ENCODE results near the gene HBZ. TPM values are rescaled to one million over a fixed set of nuclear protein-coding genes. Genes with fewer than 3 reads are reported as not detected.
"Not testable (repeated sequence)": the region's sequence is repeated elsewhere in the genome, so short reads cannot be mapped to it uniquely, and the experiment has no call there.

HBZ gene
- total and polyA plus RNA-seq, 4 donors, result 1.1 to 5.0 (median 2.4) TPM

DNA sequence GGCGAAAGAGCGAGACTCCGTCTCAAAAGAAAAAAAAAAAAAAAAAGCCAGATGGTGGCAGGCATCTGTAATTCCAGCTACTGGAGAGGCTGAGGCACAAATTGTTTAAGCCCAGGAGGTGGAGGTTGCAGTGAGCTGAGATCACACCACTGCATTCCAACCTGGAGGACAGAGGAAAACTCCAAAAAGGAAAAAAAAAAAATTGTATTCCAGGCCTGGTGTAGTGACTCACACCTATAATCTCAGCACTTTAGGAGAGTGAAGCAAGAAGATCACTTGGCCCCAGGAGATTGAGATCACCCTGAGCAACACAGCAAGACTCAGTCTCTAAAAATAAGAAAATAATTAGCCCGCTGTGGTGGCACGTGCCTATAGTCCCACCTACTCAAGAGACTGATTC lies 47.9 kb downstream of the HBZ start:
- no peak for DNase-seq (ENCODE audit: low read depth in 4 of 6, low spot score in 6 of 6)
- H3K27ac ChIP-seq (ENCODE audit: low read depth, low read length), result no peak overlapping the region
- H3K4me1 ChIP-seq (ENCODE audit: control insufficient read depth, insufficient read depth, low read length), result no peaks in the 10 kb centered on the region
- H3K27me3 ChIP-seq (ENCODE audit: control insufficient read depth, insufficient read depth, low read length), result no peaks in the 10 kb centered on the region
- 93% methylated on average over 2 of the region's 5 CpGs for WGBS (ENCODE audit: insufficient coverage)
- H3K36me3 ChIP-seq (ENCODE audit: control insufficient read depth, insufficient read depth, low read length), result peaks cover 93% of the 10 kb centered on the region
- H3K4me3 ChIP-seq (ENCODE audit: low read depth, low read length), result no peak overlapping the region
- H3K9me3 ChIP-seq (ENCODE audit: control insufficient read depth, insufficient read depth, low read length), result peaks cover 2% of the 10 kb centered on the region

DNA sequence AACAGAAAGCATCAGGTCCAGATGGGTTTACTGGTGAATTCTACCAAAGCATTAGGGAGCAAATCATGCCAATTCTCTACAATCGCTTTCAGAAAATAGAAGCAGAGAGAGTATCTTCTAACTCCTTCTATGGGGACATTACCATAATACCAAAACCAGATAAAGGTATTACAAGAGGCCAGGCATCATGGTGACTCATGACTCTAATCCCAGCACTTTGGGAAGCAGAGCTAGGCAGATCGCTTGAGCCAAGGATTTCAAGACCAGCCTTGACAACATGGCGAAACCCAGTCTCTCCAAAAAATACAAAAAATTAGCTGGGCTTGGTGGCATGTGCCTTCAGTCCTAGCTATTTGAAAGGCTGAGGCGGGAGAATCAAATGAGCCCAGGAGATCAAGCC lies 50.8 kb downstream of the HBZ start:
- H3K4me1 ChIP-seq (ENCODE audit: control insufficient read depth, insufficient read depth, low read length), result no peaks in the 10 kb centered on the region
- no peak for DNase-seq (ENCODE audit: low read depth in 4 of 6, low spot score in 6 of 6)
- H3K4me3 ChIP-seq (ENCODE audit: low read depth, low read length), result no peak overlapping the region
- H3K36me3 ChIP-seq (ENCODE audit: control insufficient read depth, insufficient read depth, low read length), result peaks cover 92% of the 10 kb centered on the region
- no peak overlapping the region for H3K27ac ChIP-seq (ENCODE audit: low read depth, low read length)
- H3K27me3 ChIP-seq (ENCODE audit: control insufficient read depth, insufficient read depth, low read length), result no peaks in the 10 kb centered on the region
- 100% methylated on average over 4 of the region's 4 CpGs for WGBS (ENCODE audit: insufficient coverage)
- H3K9me3 ChIP-seq (ENCODE audit: control insufficient read depth, insufficient read depth, low read length), result peaks cover 2% of the 10 kb centered on the region

DNA sequence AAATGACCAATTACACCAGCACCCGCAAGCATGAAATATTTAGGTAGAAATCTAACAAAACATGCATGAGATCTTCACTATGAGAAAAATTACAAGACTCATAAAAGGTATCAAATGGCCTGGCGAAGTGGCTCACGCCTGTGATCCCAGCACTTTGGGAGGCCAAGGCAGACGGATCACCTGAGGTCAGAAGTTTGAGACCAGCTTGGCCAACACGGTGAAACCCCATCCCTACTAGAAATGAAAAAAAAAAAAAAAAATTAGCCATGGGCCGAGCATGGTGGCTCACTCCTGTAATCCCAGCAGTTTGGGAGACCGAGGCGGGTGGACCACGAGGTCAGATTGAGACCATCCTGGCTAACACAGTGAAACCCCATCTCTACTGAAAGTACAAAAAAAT lies 51.6 kb downstream of the HBZ start:
- WGBS (ENCODE audit: insufficient coverage), result 99% methylated on average over 8 of the region's 9 CpGs
- not testable (repeated sequence) for H3K9me3 ChIP-seq (ENCODE audit: control insufficient read depth, insufficient read depth, low read length); H3K4me3 ChIP-seq (ENCODE audit: low read depth, low read length); H3K4me1 ChIP-seq (ENCODE audit: control insufficient read depth, insufficient read depth, low read length); DNase-seq (ENCODE audit: low read depth in 4 of 6, low spot score in 6 of 6); H3K27ac ChIP-seq (ENCODE audit: low read depth, low read length); H3K27me3 ChIP-seq (ENCODE audit: control insufficient read depth, insufficient read depth, low read length)
- H3K36me3 ChIP-seq (ENCODE audit: control insufficient read depth, insufficient read depth, low read length), result peaks cover 89% of the 10 kb centered on the region

Small RNA genes within 50 kb of the gene (small RNA-seq; reads per million reads assigned to genes)
- not detected for gene RF00019 (ENCODE audit: low replicate concordance)

Other genes starting within 250 kb of the HBZ start
- gene POLR3K, start 99.0 kb upstream of the HBZ start, total RNA-seq, result 1 to 10 TPM; 4.6 to 5.1 TPM
- gene POLR3K, start 99.0 kb upstream of the HBZ start, polyA plus RNA-seq (ENCODE audit: insufficient read length in 2 of 2), result 10 to 100 TPM; 16.9 to 18.8 TPM
- gene SNRNP25, start 98.8 kb upstream of the HBZ start, total RNA-seq, result 10 to 100 TPM; 37.2 to 50.3 TPM
- 100 to 1,000 TPM; 114 to 122 TPM for gene SNRNP25, start 98.8 kb upstream of the HBZ start, polyA plus RNA-seq (ENCODE audit: insufficient read length in 2 of 2)
- gene RHBDF1, start 80.0 kb upstream of the HBZ start, total RNA-seq, result 10 to 100 TPM; 19.0 to 31.1 TPM
- gene RHBDF1, start 80.0 kb upstream of the HBZ start, polyA plus RNA-seq (ENCODE audit: insufficient read length in 2 of 2), result 10 to 100 TPM; 34.4 to 52.7 TPM
- gene MPG, start 74.4 kb upstream of the HBZ start, total RNA-seq, result 10 to 100 TPM; 43.9 to 48.9 TPM
- 10 to 100 TPM; 43.8 to 54.2 TPM for gene MPG, start 74.4 kb upstream of the HBZ start, polyA plus RNA-seq (ENCODE audit: insufficient read length in 2 of 2)
- 10 to 100 TPM; 12.3 to 16.2 TPM for gene NPRL3, start 14.0 kb upstream of the HBZ start, total RNA-seq
- gene NPRL3, start 14.0 kb upstream of the HBZ start, polyA plus RNA-seq (ENCODE audit: insufficient read length in 2 of 2), result 10 to 100 TPM; 58.7 to 60.1 TPM
- 10 to 100 TPM; 33.7 to 56.1 TPM for gene HBM, start 13.3 kb downstream of the HBZ start, total RNA-seq
- 1 to 10 TPM; 5.4 to 5.5 TPM for gene HBM, start 13.3 kb downstream of the HBZ start, polyA plus RNA-seq (ENCODE audit: insufficient read length in 2 of 2)
- 1,000 to 10,000 TPM; 1,427 to 3,649 TPM for gene HBA2, start 20.2 kb downstream of the HBZ start, total RNA-seq
- 1,000 to 10,000 TPM; 1,794 to 1,875 TPM for gene HBA2, start 20.2 kb downstream of the HBZ start, polyA plus RNA-seq (ENCODE audit: insufficient read length in 2 of 2)
- gene HBA1, start 24.0 kb downstream of the HBZ start, total RNA-seq, result 1,000 to 10,000 TPM in 1 of 2 donors, 100 to 1,000 TPM in 1; 718 to 1,778 TPM
- 1,000 to 10,000 TPM; 1,046 to 1,075 TPM for gene HBA1, start 24.0 kb downstream of the HBZ start, polyA plus RNA-seq (ENCODE audit: insufficient read length in 2 of 2)
- 1 to 10 TPM; 6.4 to 6.6 TPM for gene HBQ1, start 27.8 kb downstream of the HBZ start, total RNA-seq
- 10 to 100 TPM; 10.4 to 11.6 TPM for gene HBQ1, start 27.8 kb downstream of the HBZ start, polyA plus RNA-seq (ENCODE audit: insufficient read length in 2 of 2)
- 100 to 1,000 TPM in 1 of 2 donors, 10 to 100 TPM in 1; 63.4 to 117 TPM for gene LUC7L, start 76.8 kb downstream of the HBZ start, total RNA-seq
- 100 to 1,000 TPM; 158 to 199 TPM for gene LUC7L, start 76.8 kb downstream of the HBZ start, polyA plus RNA-seq (ENCODE audit: insufficient read length in 2 of 2)
- 10 to 100 TPM; 34.8 to 55.8 TPM for gene FAM234A, start 82.2 kb downstream of the HBZ start, total RNA-seq
- gene FAM234A, start 82.2 kb downstream of the HBZ start, polyA plus RNA-seq (ENCODE audit: insufficient read length in 2 of 2), result 10 to 100 TPM; 60.6 to 66.3 TPM
- gene RGS11, start 123.3 kb downstream of the HBZ start, total RNA-seq, result 10 to 100 TPM in 1 of 2 donors, 1 to 10 TPM in 1; 7.9 to 13.0 TPM
- gene RGS11, start 123.3 kb downstream of the HBZ start, polyA plus RNA-seq (ENCODE audit: insufficient read length in 2 of 2), result 10 to 100 TPM; 29.5 to 47.5 TPM
- gene ARHGDIG, start 127.9 kb downstream of the HBZ start, total RNA-seq, result 10 to 100 TPM; 24.9 to 50.4 TPM
- 100 to 1,000 TPM; 106 to 120 TPM for gene ARHGDIG, start 127.9 kb downstream of the HBZ start, polyA plus RNA-seq (ENCODE audit: insufficient read length in 2 of 2)
- 10 to 100 TPM in 1 of 2 donors, 1 to 10 TPM in 1; 8.0 to 10.5 TPM for gene PDIA2, start 130.5 kb downstream of the HBZ start, total RNA-seq
- gene PDIA2, start 130.5 kb downstream of the HBZ start, polyA plus RNA-seq (ENCODE audit: insufficient read length in 2 of 2), result 10 to 100 TPM; 37.1 to 38.4 TPM
- gene AXIN1, start 200.1 kb downstream of the HBZ start, total RNA-seq, result 10 to 100 TPM in 1 of 2 donors, 1 to 10 TPM in 1; 8.5 to 24.0 TPM
- 10 to 100 TPM; 20.5 to 23.0 TPM for gene AXIN1, start 200.1 kb downstream of the HBZ start, polyA plus RNA-seq (ENCODE audit: insufficient read length in 2 of 2)
- 10 to 100 TPM; 43.4 to 73.9 TPM for gene MRPL28, start 217.9 kb downstream of the HBZ start, total RNA-seq
- 100 to 1,000 TPM; 112 to 114 TPM for gene MRPL28, start 217.9 kb downstream of the HBZ start, polyA plus RNA-seq (ENCODE audit: insufficient read length in 2 of 2)
- 10 to 100 TPM; 17.3 to 31.8 TPM for gene PGAP6, start 229.3 kb downstream of the HBZ start, total RNA-seq
- gene PGAP6, start 229.3 kb downstream of the HBZ start, polyA plus RNA-seq (ENCODE audit: insufficient read length in 2 of 2), result 10 to 100 TPM; 60.6 to 70.3 TPM
- 10 to 100 TPM; 14.3 to 88.8 TPM for gene NME4, start 244.6 kb downstream of the HBZ start, total RNA-seq
- gene NME4, start 244.6 kb downstream of the HBZ start, polyA plus RNA-seq (ENCODE audit: insufficient read length in 2 of 2), result 100 to 1,000 TPM; 133 to 150 TPM
- 1 to 10 TPM; 5.1 to 9.6 TPM for gene DECR2, start 249.2 kb downstream of the HBZ start, total RNA-seq
- 10 to 100 TPM; 24.6 to 27.7 TPM for gene DECR2, start 249.2 kb downstream of the HBZ start, polyA plus RNA-seq (ENCODE audit: insufficient read length in 2 of 2)

All from spinal cord (tissue), 10 donors.